Erythroblast (primary cell): ENCODE results near the gene TTC6.
A peak's percentile ranks its signal among the peaks of the same experiment; 100 is the strongest.

Source experiments
- DNase-seq, 2 experiments: peaks; one replicate each; lab custom pipeline; 2025; lab: John Stamatoyannopoulos, UW
- GATA1 ChIP-seq: IDR thresholded peaks from 2 replicates; pipeline ENCODE4 v1.6.1; 2011; ENCODE audit warnings: low read depth, mild to moderate bottlenecking, control low read depth, low read length, moderate library complexity
- POLR2A ChIP-seq: IDR thresholded peaks from 2 replicates; pipeline ENCODE4 v1.6.1; 2011; ENCODE audit warnings: mild to moderate bottlenecking, low read length

The TTC6 gene

DNA sequence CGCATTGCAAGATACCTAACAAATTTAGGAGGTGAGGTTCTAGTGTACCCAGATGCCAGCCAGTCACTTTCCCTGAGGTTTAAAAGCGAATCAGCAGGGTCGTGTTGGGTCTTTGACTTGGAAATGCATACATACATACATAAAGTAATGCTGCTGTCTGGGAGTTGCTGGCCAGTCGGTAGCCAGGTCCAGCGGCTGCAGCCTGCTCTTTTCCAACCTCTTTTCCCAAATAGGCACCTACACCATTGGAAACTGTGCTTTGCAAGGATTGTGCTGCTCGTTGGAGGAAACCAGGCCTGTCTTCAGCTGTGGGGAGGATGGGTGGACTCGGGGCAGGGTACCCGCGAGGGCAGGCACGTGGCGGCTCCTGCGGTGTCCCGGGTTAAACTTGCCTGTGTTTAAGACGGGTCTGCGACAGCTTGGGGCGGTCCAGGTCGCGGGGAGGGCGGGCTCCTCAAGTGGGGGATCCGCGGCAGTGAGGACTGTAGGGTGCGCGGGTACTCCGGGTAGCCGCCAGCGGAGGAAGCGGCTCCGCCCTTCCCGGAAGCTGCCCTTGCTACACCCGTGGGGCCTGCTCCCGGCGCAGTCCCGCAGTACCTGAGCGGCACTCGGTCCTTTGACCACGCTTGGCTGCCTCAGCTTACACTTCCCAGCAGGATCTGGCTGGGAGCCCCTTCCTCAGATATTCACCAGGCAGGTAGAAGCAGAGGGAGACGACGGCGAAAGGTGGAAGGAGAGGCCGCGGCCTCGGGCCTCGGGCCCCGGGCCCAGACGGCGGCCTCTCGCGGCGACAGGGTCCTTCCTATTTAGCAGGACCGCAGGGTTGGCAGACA is 2.7 kb downstream of the TTC6 start:
- DNase-seq, result peak in 1 of 2 experiments; percentile 10
- TF ChIP-seq POLR2A (no peak), GATA1 (no peak)

DNA sequence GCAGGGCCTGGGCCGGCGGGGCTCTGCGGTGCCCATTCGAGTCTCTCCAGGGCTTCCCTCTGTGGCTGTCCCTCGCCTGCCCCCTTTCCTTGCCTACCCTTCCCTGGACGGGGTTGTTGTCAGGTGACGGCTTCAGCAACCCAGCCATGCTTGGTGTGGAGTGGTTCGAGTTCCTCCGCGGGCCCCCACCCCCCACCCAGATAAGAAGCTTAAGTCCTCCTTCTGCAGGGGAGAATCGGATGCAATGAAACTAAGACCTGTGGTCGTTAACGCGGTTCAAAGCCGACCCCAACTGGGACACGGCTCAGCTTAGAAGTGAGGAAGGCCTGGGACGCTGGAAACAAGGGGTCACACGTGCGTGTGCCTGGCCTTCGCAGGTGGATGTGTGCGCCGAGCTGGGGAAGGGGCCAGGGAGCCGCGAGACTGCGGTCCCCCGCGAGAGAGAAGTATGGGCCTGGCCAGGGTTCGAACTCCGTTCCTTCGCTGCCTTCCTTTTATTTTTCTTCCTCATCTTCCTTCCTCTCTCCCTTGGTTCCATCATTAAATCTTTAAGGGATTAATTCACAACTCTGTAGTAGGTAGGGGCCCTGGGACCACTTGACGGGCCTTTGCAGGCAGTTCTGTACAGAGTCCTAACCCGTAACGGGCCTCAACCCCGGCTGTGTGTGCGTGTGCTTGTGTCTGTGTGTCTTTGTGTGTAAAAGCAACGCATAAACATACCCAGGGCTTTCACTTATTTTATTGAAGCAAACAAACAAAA is 3.5 kb downstream of the TTC6 start:
- no peak for TF ChIP-seq POLR2A
- TF ChIP-seq GATA1, result no peak
- no peak for DNase-seq

DNA sequence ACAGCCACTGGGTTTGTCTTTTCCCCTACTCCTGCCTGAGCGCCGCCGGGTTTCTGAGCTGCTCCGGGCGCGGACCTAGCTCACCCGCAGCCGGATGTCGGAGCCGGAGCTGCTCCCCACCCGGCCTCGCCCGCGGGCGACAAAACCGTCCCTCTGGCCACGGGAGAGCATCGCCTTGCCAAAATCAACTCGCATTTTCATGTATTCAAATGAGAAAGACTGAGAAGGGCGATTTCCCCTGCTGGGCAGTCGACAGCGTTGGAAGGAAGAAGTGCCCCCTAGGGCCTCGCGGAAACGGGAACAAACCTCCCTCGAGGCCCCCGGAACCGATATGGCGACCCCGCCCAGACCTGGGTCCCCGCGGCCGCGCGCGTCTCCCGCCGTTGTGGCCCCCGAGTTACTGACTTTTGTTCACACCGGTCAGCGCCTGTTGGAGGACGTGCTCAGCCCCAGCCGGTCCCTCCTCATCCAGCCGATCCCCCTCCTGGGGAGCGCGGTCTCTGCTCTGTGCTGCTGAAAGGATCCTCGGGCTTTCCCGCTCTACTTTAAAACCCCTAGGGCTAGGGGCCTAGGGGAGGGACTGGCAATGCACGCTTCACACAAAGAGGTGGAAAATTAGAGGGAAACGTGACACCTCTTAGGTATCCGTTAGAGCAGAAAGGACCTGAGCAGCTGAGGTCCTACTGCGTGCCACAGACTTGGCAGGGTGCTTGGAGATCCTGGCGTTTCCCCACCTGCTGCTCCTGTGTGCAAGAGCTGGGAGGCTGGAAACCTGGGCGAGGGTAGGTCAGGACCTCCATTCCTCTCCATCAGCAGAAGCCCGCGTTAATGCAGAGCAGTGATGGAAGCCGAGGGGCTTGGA is 4.3 kb downstream of the TTC6 start:
- TF ChIP-seq POLR2A (no peak), GATA1 (no peak)
- DNase-seq, result no peak

DNA sequence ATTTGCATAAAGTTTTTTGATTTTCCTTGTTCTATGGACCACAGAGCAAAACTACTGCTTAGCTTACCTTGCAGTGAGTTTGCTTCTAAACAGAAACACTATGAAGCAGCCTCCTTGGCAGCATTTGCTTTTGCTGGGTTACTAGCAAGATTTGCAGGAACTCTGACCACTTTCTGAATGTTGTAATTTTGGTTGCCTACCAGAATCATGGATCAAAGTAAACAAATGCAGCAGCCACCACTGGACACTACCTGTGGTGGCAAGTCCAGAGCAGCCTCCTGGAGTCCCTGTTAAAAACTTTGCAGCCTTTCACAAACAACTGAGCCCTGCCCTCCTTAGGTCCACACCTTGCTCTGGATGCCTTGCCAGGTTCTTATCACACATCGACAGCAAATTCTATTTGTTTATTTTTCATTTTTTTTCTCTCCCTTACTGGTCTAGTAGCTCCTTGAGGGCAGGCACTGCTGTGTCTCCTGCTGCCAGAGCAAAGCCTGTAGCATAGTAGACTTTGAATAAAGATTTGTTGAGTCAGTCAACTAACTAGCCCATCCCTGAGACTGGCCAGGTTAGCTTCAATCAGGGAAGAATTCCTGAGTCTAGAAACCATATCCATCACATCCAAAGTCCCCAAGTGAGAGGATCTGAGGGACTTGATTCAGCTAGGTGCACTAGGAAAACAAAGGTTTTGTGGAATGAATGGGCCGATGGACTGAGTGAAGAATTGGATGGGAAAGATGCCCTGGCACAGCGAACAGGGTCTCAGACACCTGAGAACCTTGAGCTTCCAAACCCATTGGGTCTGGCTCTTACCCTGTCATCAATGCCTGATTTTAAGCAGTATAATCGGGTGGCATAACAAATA is 5.7 kb downstream of the TTC6 start:
- no peak for TF ChIP-seq POLR2A
- TF ChIP-seq GATA1, result no peak
- no peak for DNase-seq

DNA sequence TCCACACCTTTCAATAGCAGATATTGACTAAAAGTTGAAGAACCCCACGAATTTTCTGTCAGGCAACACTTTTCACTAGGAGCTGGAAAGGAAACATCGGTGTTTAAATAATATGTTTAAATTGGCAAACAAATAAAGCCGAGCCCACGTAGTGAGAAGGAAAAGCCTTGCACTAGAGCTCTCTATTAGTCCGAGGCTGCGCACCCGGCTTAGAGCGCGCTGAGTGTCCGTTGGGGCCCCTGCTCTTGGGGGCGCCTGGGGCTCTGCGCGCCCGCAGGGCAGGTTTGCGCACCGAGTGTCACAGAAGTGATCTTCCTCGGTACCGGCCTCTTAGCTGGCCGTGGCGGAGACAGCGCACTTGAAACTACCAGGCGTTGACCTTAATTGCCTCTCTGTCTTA is 6.4 kb downstream of the TTC6 start:
- no peak for DNase-seq
- TF ChIP-seq POLR2A (no peak), GATA1 (no peak)

DNA sequence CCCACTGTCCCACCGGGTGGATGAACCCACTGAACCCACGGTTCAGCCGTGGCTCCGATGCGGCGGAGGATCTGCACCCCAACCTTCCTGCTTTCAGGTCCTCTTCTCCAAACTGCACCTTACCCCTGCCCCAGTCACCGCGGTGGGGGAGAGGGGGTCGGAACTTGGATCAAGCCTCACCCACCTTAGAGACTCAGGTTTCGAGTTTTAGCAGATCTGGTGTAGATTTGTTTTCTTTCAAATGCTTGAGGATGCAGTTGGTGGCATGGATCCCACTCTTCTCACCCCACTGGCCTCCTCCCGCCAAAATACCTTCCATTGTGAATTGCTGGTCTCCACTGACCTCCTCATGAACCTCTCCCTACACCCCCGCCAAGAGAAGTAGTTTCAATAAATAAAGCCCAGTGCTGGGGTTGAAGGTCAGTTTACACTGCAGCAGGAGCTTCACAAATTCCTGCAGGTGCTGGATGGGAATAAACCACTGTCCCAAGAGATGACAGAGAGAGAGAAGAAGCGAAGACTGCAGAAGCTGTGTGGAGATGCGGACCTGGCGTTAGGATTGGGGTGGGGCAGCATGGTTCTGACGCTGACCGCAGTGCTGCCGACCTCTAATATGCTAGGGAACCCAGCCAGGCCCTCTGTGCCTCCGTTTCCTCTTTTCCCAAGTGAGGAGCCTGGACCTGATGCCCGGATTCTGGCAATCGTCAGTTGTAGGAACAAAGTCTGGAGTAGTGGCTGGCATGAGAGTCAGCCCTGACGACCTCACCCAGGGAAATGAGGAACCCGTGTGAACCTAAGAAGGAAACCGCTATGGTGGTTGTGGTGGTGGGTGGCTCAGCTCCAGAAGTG is 7.4 kb downstream of the TTC6 start:
- DNase-seq, result no peak
- TF ChIP-seq GATA1 (no peak), POLR2A (no peak)

DNA sequence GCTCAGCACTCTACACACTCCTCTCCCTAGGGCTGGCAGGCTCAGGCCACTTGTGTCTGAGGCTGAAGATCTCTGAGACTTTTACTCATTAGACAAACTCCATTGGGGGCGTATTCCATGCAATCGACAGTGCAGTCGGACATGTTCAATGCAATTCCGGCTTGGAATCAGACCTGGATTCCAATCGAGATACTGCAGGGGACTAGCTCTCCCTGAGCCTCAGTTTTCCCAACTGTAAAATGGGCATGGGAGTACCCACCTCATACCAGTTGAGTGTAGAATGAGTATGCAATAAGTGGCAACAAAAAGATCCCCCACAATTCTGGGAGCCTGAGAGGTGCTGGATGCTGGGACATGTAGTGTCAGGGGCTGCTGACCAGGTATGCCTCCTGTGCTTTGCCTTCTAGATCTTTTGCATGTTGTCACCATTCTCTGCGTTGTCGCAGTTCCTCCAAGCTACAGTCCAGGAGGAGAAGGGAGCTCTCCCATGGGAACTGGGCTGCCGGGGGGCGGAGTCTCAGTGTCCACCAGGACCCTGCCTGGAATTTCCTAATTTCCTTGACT is 8.3 kb downstream of the TTC6 start:
- TF ChIP-seq POLR2A, result no peak
- TF ChIP-seq GATA1, result no peak
- DNase-seq, result no peak

DNA sequence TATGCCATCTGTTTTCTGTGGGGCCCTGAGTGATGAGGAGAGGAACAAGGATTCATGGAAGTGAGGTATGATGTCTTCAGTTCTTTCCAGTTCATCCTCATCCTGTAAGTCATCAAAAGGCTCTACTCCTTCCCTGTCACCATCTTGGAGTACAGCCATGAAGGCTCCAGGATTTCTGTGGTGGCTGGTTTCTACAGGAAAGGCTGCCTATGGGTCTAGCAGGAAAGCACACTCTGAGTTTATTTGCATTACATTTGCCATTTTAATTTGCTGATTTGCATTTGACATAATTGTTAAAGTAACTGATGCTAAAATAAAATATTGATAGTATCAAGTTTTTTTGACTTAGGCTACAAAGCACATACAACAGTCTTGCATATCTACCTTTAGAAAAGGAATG is 11.2 kb downstream of the TTC6 start:
- TF ChIP-seq POLR2A, result no peak
- no peak for TF ChIP-seq GATA1

DNA sequence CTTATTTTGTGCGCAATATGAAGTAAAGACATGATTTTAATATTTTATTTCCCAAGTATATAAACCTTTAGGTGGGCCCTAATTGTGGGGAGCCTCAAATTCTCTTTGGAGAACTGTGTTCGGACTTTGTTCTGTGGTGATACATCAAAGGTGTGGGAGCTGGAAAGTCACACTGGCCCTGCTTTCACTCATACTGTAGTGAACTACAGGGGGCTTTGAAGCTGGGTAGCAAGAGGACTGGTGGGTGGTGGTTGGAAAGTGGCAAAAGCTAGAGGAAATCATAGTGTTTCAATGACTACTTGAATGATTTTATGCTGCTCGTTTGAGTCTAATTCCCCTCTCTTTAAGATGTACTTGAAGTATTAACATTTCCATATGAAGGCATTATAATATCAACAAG is 13.2 kb downstream of the TTC6 start:
- TF ChIP-seq POLR2A, result no peak
- TF ChIP-seq GATA1, result no peak
- no peak for DNase-seq

More for the DNA sequence above, 11.2 kb downstream of the TTC6 start:
- DNase-seq, result no peak

DNA sequence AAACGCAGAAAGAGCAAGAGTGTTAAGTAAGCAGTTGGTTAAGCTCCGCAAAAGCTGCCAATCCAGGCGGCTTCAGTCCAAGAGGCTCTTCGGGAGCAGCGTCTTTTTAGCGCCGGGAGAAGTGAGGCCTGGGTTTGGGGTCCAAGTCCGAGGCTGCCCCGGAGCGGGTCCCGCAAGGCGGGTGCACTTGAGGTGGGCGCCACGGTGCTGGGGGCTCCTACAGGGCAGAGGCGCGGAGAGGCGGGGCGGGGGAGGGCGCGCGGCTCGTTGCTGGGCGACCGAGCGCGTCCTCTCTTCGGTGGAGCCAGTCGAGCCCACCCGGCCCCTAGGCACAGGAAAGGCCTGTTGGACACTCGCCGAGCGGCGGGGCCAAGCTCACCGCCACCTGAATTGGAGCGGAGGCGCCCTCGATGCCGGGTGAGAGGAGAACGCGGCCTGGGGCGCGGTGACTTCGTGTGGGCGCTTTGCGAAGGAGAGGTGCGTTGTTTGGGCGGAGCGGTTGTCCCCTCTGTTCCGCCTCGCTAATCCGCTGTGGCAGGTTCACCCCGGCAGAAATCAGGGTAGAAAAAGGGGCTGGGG is 15.6 kb downstream of the TTC6 start:
- TF ChIP-seq POLR2A, result no peak
- TF ChIP-seq GATA1, result no peak
- no peak for DNase-seq

DNA sequence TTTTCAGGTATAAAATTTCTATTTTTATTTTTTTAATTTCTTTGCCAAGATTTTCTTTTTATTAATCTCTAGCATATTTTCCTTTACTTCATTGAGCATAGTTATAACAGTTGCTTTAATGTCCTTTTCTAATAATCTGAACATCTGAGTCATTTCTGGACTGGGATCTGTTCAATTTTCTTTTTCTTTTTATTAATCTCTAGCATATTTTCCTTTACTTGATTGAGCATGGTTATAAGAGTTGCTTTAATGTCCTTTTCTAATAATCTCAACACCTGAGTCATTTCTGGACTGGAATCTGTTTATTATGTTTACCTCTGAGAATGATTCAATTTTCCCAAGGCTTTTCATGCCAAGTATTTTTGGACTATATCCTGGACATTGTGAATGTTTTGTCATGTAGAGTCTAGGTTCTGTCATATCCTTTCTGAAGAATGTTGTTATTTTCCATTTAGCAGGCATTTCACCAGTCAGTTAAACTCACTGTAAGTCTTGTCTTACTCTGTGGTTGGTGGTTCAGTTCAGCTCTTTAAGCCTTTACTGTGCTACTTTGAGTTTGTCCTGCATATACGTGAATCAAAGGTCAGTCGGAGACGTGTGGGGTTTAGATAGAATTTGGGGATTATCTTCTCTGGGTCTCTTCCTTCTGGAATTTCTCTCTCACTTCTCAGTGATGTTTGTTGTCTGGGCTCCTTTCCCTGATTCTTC is 20.3 kb downstream of the TTC6 start:
- no peak for DNase-seq
- TF ChIP-seq GATA1, result no peak
- no peak for TF ChIP-seq POLR2A
